ENCODE data around the gene FASN. TPM values are rescaled to one million over a fixed set of nuclear protein-coding genes. Genes with fewer than 3 reads are reported as not detected.
"Not testable (repeated sequence)": the region's sequence is repeated elsewhere in the genome, so short reads cannot be mapped to it uniquely, and the experiment has no call there.

The FASN gene
- total RNA-seq (2022) (346 and 372 TPM in 2 replicates), Bru-seq, nascent RNA (percentile 69 among the genes with signal in this experiment), BruChase-seq, experiment 1, labeled RNA remaining after a 6-hour chase (percentile 96 among the genes with signal in this experiment), BruChase-seq, experiment 2, labeled RNA remaining after a 2-hour chase (percentile 94 among the genes with signal in this experiment)
- long read RNA-seq, full-length matches to known transcripts, result 21 of 110 reads
- long read RNA-seq, partial matches to known transcripts, result 51 of 110 reads
- long read RNA-seq, other reads (novel, unspliced or antisense), result 38 of 110 reads

- no peak for TF ChIP-seq CTCF (IDR thresholded peaks at IDR 0.05; ENCODE audit: unreplicated experiment)
- peak within 1 kb of the TSS; percentile 50 for H3K27ac Mint-ChIP-seq (ENCODE audit: unreplicated experiment)
- CTCF ChIA-PET, result interaction anchor here (1.0 kb wide), 1 partner anchor 139 kb away, joined by 3 read pairs; no protein-coding TSS in a partner anchor
- H3K9me3 Mint-ChIP-seq (ENCODE audit: low read depth, unreplicated experiment), result no peaks in the 10 kb centered on the region
- peaks cover 9% of the 10 kb centered on the region for H3K4me1 Mint-ChIP-seq (ENCODE audit: low read depth, unreplicated experiment)
- intact Hi-C loops (cut with micrococcal nuclease; ENCODE audit: unreplicated experiment), result no loop called here
- peaks cover 74% of the 10 kb centered on the region for H3K36me3 Mint-ChIP-seq (ENCODE audit: insufficient read depth, unreplicated experiment)
- H3K4me3 Mint-ChIP-seq (ENCODE audit: low read depth, unreplicated experiment), result peak within 1 kb of the TSS; percentile 87
- DNase-seq, result peak; percentile 97
- no peaks in the 10 kb centered on the region for H3K27me3 Mint-ChIP-seq (ENCODE audit: unreplicated experiment)
- BruUV-seq (replicated peaks), result no TSS peak
Measured at GRCh38 chr17:82098169-82098938, at the start of gene FASN. TSS of gene FASN (minus strand) at chr17:82098236. CDS start at chr17:82096445, 1,791 bp downstream.

- Mint-ChIP-seq H3K4me1 (ENCODE audit: low read depth, unreplicated experiment) (peaks cover 6% of the 10 kb centered on the region), H3K9me3 (ENCODE audit: low read depth, unreplicated experiment) (peaks cover 2% of the 10 kb centered on the region), H3K4me3 (ENCODE audit: low read depth, unreplicated experiment) (no peak overlapping the region), H3K27me3 (ENCODE audit: unreplicated experiment) (no peaks in the 10 kb centered on the region), H3K27ac (ENCODE audit: unreplicated experiment) (no peak overlapping the region), H3K36me3 (ENCODE audit: insufficient read depth, unreplicated experiment) (peaks cover 15% of the 10 kb centered on the region)
- no peak for TF ChIP-seq CTCF (IDR thresholded peaks at IDR 0.05; ENCODE audit: unreplicated experiment)
- CTCF ChIA-PET, result no interaction called here
- DNase-seq, result no peak
- intact Hi-C loops (cut with micrococcal nuclease; ENCODE audit: unreplicated experiment), result no loop called here
- BruUV-seq (replicated peaks), result no TSS peak
Measured at GRCh38 chr17:82146663-82147654, 48.9 kb upstream of the FASN start.

- Mint-ChIP-seq H3K4me1 (ENCODE audit: low read depth, unreplicated experiment) (peaks cover 6% of the 10 kb centered on the region), H3K27ac (ENCODE audit: unreplicated experiment) (no peak overlapping the region), H3K4me3 (ENCODE audit: low read depth, unreplicated experiment) (no peak overlapping the region), H3K36me3 (ENCODE audit: insufficient read depth, unreplicated experiment) (peaks cover 8% of the 10 kb centered on the region), H3K9me3 (ENCODE audit: low read depth, unreplicated experiment) (peaks cover 2% of the 10 kb centered on the region), H3K27me3 (ENCODE audit: unreplicated experiment) (no peaks in the 10 kb centered on the region)
- TF ChIP-seq CTCF (IDR thresholded peaks at IDR 0.05; ENCODE audit: unreplicated experiment), result no peak
- no TSS peak for BruUV-seq (replicated peaks)
- CTCF ChIA-PET, result no interaction called here
- no peak for DNase-seq
- intact Hi-C loops (cut with micrococcal nuclease; ENCODE audit: unreplicated experiment), result no loop called here
Measured at GRCh38 chr17:82145550-82146155, 47.6 kb upstream of the FASN start.

- Mint-ChIP-seq H3K27ac (ENCODE audit: unreplicated experiment) (no peak overlapping the region), H3K9me3 (ENCODE audit: low read depth, unreplicated experiment) (peaks cover 2% of the 10 kb centered on the region), H3K4me3 (ENCODE audit: low read depth, unreplicated experiment) (no peak overlapping the region), H3K27me3 (ENCODE audit: unreplicated experiment) (no peaks in the 10 kb centered on the region), H3K4me1 (ENCODE audit: low read depth, unreplicated experiment) (peaks cover 6% of the 10 kb centered on the region), H3K36me3 (ENCODE audit: insufficient read depth, unreplicated experiment) (no peaks in the 10 kb centered on the region)
- no peak for TF ChIP-seq CTCF (IDR thresholded peaks at IDR 0.05; ENCODE audit: unreplicated experiment)
- no TSS peak for BruUV-seq (replicated peaks)
- no peak for DNase-seq
- CTCF ChIA-PET, result no interaction called here
- intact Hi-C loops (cut with micrococcal nuclease; ENCODE audit: unreplicated experiment), result no loop called here
Measured at GRCh38 chr17:82143333-82143732, 45.3 kb upstream of the FASN start.

- H3K4me1 Mint-ChIP-seq (ENCODE audit: low read depth, unreplicated experiment); H3K4me3 Mint-ChIP-seq (ENCODE audit: low read depth, unreplicated experiment); H3K27me3 Mint-ChIP-seq (ENCODE audit: unreplicated experiment); H3K36me3 Mint-ChIP-seq (ENCODE audit: insufficient read depth, unreplicated experiment); BruUV-seq (replicated peaks); intact Hi-C loops (cut with micrococcal nuclease; ENCODE audit: unreplicated experiment); H3K9me3 Mint-ChIP-seq (ENCODE audit: low read depth, unreplicated experiment); DNase-seq; CTCF ChIA-PET; H3K27ac Mint-ChIP-seq (ENCODE audit: unreplicated experiment): not testable (repeated sequence)
Measured at GRCh38 chr17:82139961-82140360, 41.9 kb upstream of the FASN start.
